Measurements from ENCODE around the gene TNFRSF4. TPM values are rescaled to one million over a fixed set of nuclear protein-coding genes. Genes with fewer than 3 reads are reported as not detected.
A peak's percentile ranks its signal among the peaks of the same experiment; 100 is the strongest.

Gene TNFRSF4
- total RNA-seq, 1 donor from 2014 or later = not detected

- Histone ChIP-seq H3K9ac (no peak overlapping the region), H3K27me3 (no peaks in the 10 kb centered on the region), H3K4me1 (peaks cover 9% of the 10 kb centered on the region), H2AFZ (replicated peaks) (no peak overlapping the region), H3K79me2 (ENCODE audit: low read depth) (no peaks in the 10 kb centered on the region), H3K36me3 (no peaks in the 10 kb centered on the region), H3K4me3 (no peak overlapping the region), H4K20me1 (ENCODE audit: low read depth) (peaks cover 16% of the 10 kb centered on the region), H3K27ac (no peak overlapping the region), H3K4me2 (no peak overlapping the region), H3F3A (ENCODE audit: low read depth) (peaks cover 12% of the 10 kb centered on the region), H3K9me3 (ENCODE audit: low read depth) (no peaks in the 10 kb centered on the region)
- H3K4me1 Mint-ChIP-seq = peaks cover 4% of the 10 kb centered on the region
- H3K36me3 Mint-ChIP-seq = no peaks in the 10 kb centered on the region
- H3K27ac Mint-ChIP-seq = no peak overlapping the region
- peaks cover 2% of the 10 kb centered on the region for H3K27me3 Mint-ChIP-seq (ENCODE audit: insufficient read depth, low read depth)
- TF ChIP-seq EZH2phosphoT487 (IDR thresholded peaks at IDR 0.05) = no peak
- no peak for TF ChIP-seq CTCF (IDR thresholded peaks at IDR 0.05)
- no peak for TF ChIP-seq EZH2 (IDR thresholded peaks at IDR 0.05)
- H3K9me3 Mint-ChIP-seq = no peaks in the 10 kb centered on the region
- DNase-seq (ENCODE audit: low spot score) = no peak
- H3K4me3 Mint-ChIP-seq = no peak overlapping the region
Measured at GRCh38 chr1:1240348-1240732, 26.4 kb upstream of the TNFRSF4 start.

- Histone ChIP-seq H3K4me3 (no peak overlapping the region), H3F3A (ENCODE audit: low read depth) (peaks cover 12% of the 10 kb centered on the region), H3K4me1 (peaks cover 9% of the 10 kb centered on the region), H2AFZ (replicated peaks) (no peak overlapping the region), H4K20me1 (ENCODE audit: low read depth) (peaks cover 16% of the 10 kb centered on the region), H3K9me3 (ENCODE audit: low read depth) (no peaks in the 10 kb centered on the region), H3K36me3 (no peaks in the 10 kb centered on the region), H3K79me2 (ENCODE audit: low read depth) (peaks cover 2% of the 10 kb centered on the region), H3K4me2 (no peak overlapping the region), H3K27me3 (no peaks in the 10 kb centered on the region), H3K27ac (no peak overlapping the region), H3K9ac (no peak overlapping the region)
- Mint-ChIP-seq H3K9me3 (no peaks in the 10 kb centered on the region), H3K27ac (no peak overlapping the region), H3K27me3 (ENCODE audit: insufficient read depth, low read depth) (peaks cover 2% of the 10 kb centered on the region), H3K4me3 (no peak overlapping the region), H3K36me3 (no peaks in the 10 kb centered on the region), H3K4me1 (peaks cover 4% of the 10 kb centered on the region)
- peak; percentile 42 for DNase-seq (ENCODE audit: low spot score)
- TF ChIP-seq EZH2 (IDR thresholded peaks at IDR 0.05) (no peak), CTCF (IDR thresholded peaks at IDR 0.05) (no peak), EZH2phosphoT487 (IDR thresholded peaks at IDR 0.05) (no peak)
Measured at GRCh38 chr1:1239614-1240347, 25.8 kb upstream of the TNFRSF4 start.

GRCh38 chr1:1239227-1239613, 25.3 kb upstream of the TNFRSF4 start:
- Histone ChIP-seq H3K79me2 (ENCODE audit: low read depth) (peaks cover 8% of the 10 kb centered on the region), H3K4me2 (no peak overlapping the region), H3K9me3 (ENCODE audit: low read depth) (no peaks in the 10 kb centered on the region), H3F3A (ENCODE audit: low read depth) (peaks cover 9% of the 10 kb centered on the region), H3K36me3 (no peaks in the 10 kb centered on the region), H3K9ac (no peak overlapping the region), H2AFZ (replicated peaks) (no peak overlapping the region), H3K4me3 (no peak overlapping the region), H3K27ac (no peak overlapping the region), H3K4me1 (peaks cover 9% of the 10 kb centered on the region), H4K20me1 (ENCODE audit: low read depth) (peaks cover 14% of the 10 kb centered on the region), H3K27me3 (no peaks in the 10 kb centered on the region)
- peaks cover 8% of the 10 kb centered on the region for H3K4me1 Mint-ChIP-seq
- TF ChIP-seq EZH2phosphoT487 (IDR thresholded peaks at IDR 0.05) = no peak
- no peak for TF ChIP-seq CTCF (IDR thresholded peaks at IDR 0.05)
- TF ChIP-seq EZH2 (IDR thresholded peaks at IDR 0.05) = no peak
- H3K36me3 Mint-ChIP-seq = peaks cover 3% of the 10 kb centered on the region
- H3K27ac Mint-ChIP-seq = no peak overlapping the region
- H3K9me3 Mint-ChIP-seq = no peaks in the 10 kb centered on the region
- no peak overlapping the region for H3K4me3 Mint-ChIP-seq
- DNase-seq (ENCODE audit: low spot score) = no peak
- H3K27me3 Mint-ChIP-seq (ENCODE audit: insufficient read depth, low read depth) = peaks cover 2% of the 10 kb centered on the region
